Parathyroid adenoma (tissue), 2 donors: ENCODE measurements around the gene JPT2.

Experiments used
- H2AFZ ChIP-seq: fragments of 300-600 bp; sonication (generic); one replicate; pipeline ENCODE4 v1.7.0; 2017; ENCODE audit warnings: antibody characterized with exemption, mild to moderate bottlenecking
- H3K27ac ChIP-seq: fragments of 300-600 bp; sonication (generic); one replicate; pipeline ENCODE4 v1.7.0; 2017
- H3K27me3 ChIP-seq: fragments of 300-600 bp; sonication (generic); one replicate; pipeline ENCODE4 v1.7.0; 2017; ENCODE audit warnings: low read length; ENCODE audit not compliant: control insufficient read depth, insufficient read depth
- H3K36me3 ChIP-seq: fragments of 300-600 bp; sonication (generic); one replicate; pipeline ENCODE4 v1.7.0; 2017; ENCODE audit warnings: low read length; ENCODE audit not compliant: control insufficient read depth, insufficient read depth
- H3K4me1 ChIP-seq: fragments of 300-600 bp; sonication (generic); one replicate; pipeline ENCODE4 v1.7.0; 2017; ENCODE audit warnings: control low read depth
- H3K4me2 ChIP-seq: fragments of 300-600 bp; sonication (generic); one replicate; pipeline ENCODE4 v1.7.0; 2017; ENCODE audit warnings: low read length
- H3K4me3 ChIP-seq: fragments of 300-600 bp; sonication (generic); one replicate; pipeline ENCODE4 v1.7.0; 2017; ENCODE audit warnings: low read depth, low read length
- H3K79me2 ChIP-seq: fragments of 300-600 bp; sonication (generic); one replicate; pipeline ENCODE4 v1.7.0; 2017; ENCODE audit warnings: control low read depth
- H3K9ac ChIP-seq: fragments of 300-600 bp; sonication (generic); one replicate; pipeline ENCODE4 v1.7.0; 2017; ENCODE audit warnings: mild to moderate bottlenecking
- H3K9me3 ChIP-seq: fragments of 300-600 bp; sonication (generic); one replicate; pipeline ENCODE4 v1.7.0; 2017; ENCODE audit warnings: low read length; ENCODE audit not compliant: control insufficient read depth
- CTCF ChIP-seq: fragments of 300-600 bp; sonication (generic); IDR thresholded peaks from one replicate; pipeline ENCODE4 v1.7.0; 2017; ENCODE audit warnings: antibody characterized with exemption, mild to moderate bottlenecking
- donor health status: primary hyperparathyroidism.

The JPT2 gene

DNA sequence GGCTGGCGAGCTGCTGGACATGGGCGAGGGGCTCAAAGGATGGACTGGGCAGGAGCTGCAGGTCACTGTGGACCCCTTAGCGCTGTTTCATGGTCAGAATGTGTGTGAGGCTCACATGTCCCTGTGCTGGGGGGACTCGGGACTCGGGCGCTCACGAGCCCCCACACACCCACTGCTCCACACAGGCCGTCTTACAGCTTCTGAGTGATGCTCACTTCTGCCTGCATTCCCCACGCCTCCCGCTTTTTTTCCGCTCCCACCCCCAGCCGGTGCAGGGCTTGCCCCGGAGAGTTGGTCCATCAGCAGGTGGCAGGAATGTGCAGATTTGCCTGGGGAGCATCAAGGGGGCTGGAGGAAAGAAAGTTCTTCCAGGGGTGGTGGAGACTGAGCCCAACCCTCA is 20.2 kb upstream of the JPT2 start:
- H2AFZ ChIP-seq = no peak overlapping the region
- H3K4me1 ChIP-seq = no peaks in the 10 kb centered on the region
- no peaks in the 10 kb centered on the region for H3K79me2 ChIP-seq
- H3K27ac ChIP-seq = no peak overlapping the region
- no peaks in the 10 kb centered on the region for H3K9me3 ChIP-seq
- H3K36me3 ChIP-seq = no peaks in the 10 kb centered on the region
- TF ChIP-seq CTCF = no peak
- H3K4me3 ChIP-seq = no peak overlapping the region
- no peaks in the 10 kb centered on the region for H3K27me3 ChIP-seq
- H3K9ac ChIP-seq = no peak overlapping the region
- H3K4me2 ChIP-seq = no peak overlapping the region

- no peaks in the 10 kb centered on the region for H3K36me3 ChIP-seq
- H3K4me3 ChIP-seq = no peak overlapping the region
- H2AFZ ChIP-seq = no peak overlapping the region
- H3K9ac ChIP-seq = no peak overlapping the region
- no peaks in the 10 kb centered on the region for H3K79me2 ChIP-seq
- H3K9me3 ChIP-seq = no peaks in the 10 kb centered on the region
- no peak overlapping the region for H3K27ac ChIP-seq
- no peaks in the 10 kb centered on the region for H3K4me1 ChIP-seq
- TF ChIP-seq CTCF = no peak
- no peaks in the 10 kb centered on the region for H3K27me3 ChIP-seq
- H3K4me2 ChIP-seq = no peak overlapping the region
These were observed 19.0 kb upstream of the JPT2 start for GRCh38 chr16:1659031-1659430.

GRCh38 chr16:1661826-1662225 is 16.3 kb upstream of the JPT2 start:
- no peak overlapping the region for H3K4me2 ChIP-seq
- H3K9me3 ChIP-seq = no peaks in the 10 kb centered on the region
- no peak overlapping the region for H2AFZ ChIP-seq
- H3K9ac ChIP-seq = no peak overlapping the region
- no peak overlapping the region for H3K4me3 ChIP-seq
- H3K4me1 ChIP-seq = no peaks in the 10 kb centered on the region
- H3K27ac ChIP-seq = no peak overlapping the region
- H3K27me3 ChIP-seq = no peaks in the 10 kb centered on the region
- TF ChIP-seq CTCF = no peak
- H3K79me2 ChIP-seq = no peaks in the 10 kb centered on the region
- no peaks in the 10 kb centered on the region for H3K36me3 ChIP-seq

GRCh38 chr16:1662543-1662942 is 15.5 kb upstream of the JPT2 start:
- H3K79me2 ChIP-seq = no peaks in the 10 kb centered on the region
- no peak for TF ChIP-seq CTCF
- no peak overlapping the region for H3K27ac ChIP-seq
- H3K9me3 ChIP-seq = no peaks in the 10 kb centered on the region
- H3K9ac ChIP-seq = no peak overlapping the region
- no peak overlapping the region for H3K4me2 ChIP-seq
- H3K4me1 ChIP-seq = no peaks in the 10 kb centered on the region
- H2AFZ ChIP-seq = no peak overlapping the region
- no peak overlapping the region for H3K4me3 ChIP-seq
- H3K36me3 ChIP-seq = no peaks in the 10 kb centered on the region
- H3K27me3 ChIP-seq = no peaks in the 10 kb centered on the region

GRCh38 chr16:1665829-1666228 is 12.2 kb upstream of the JPT2 start:
- no peak overlapping the region for H3K4me3 ChIP-seq
- H3K79me2 ChIP-seq = no peaks in the 10 kb centered on the region
- no peaks in the 10 kb centered on the region for H3K9me3 ChIP-seq
- H3K9ac ChIP-seq = no peak overlapping the region
- no peak overlapping the region for H3K4me2 ChIP-seq
- no peak for TF ChIP-seq CTCF
- H3K27me3 ChIP-seq = no peaks in the 10 kb centered on the region
- H3K4me1 ChIP-seq = no peaks in the 10 kb centered on the region
- no peaks in the 10 kb centered on the region for H3K36me3 ChIP-seq
- no peak overlapping the region for H2AFZ ChIP-seq
- H3K27ac ChIP-seq = no peak overlapping the region
